IMR-90 (cell line): ENCODE data around the gene SUPT3H.

ENCODE experiments used
- FOS ChIP-seq: fragments of 150-350 bp; IDR thresholded peaks from 2 replicates; pipeline ENCODE4 v1.6.1; 2016; ENCODE audit warnings: low read depth, low read length
- MAZ ChIP-seq: IDR thresholded peaks from 2 replicates; pipeline ENCODE4 v1.6.1; 2012; ENCODE audit warnings: low read depth, mild to moderate bottlenecking, low read length, improper control_type of control experiment, moderate library complexity, borderline replicate concordance
- MXI1 ChIP-seq: IDR thresholded peaks from 2 replicates; pipeline ENCODE4 v1.6.1; 2012; ENCODE audit warnings: low read depth, mild to moderate bottlenecking, low read length, moderate library complexity, borderline replicate concordance
- NFE2L2 ChIP-seq: fragments of 150-350 bp; IDR thresholded peaks from 2 replicates; pipeline ENCODE4 v1.6.1; 2016; ENCODE audit warnings: low read depth, mild to moderate bottlenecking, low read length
- POLR2A ChIP-seq: IDR thresholded peaks from 2 replicates; pipeline ENCODE4 v1.6.1; 2012; ENCODE audit warnings: mild to moderate bottlenecking, low read depth, low read length
- RAD21 ChIP-seq: IDR thresholded peaks from 2 replicates; pipeline ENCODE4 v1.6.1; 2012; ENCODE audit warnings: low read length, improper control_type of control experiment
- TF ChIP-seq, protein P1 (sequence below): conservative IDR thresholded peaks from 2 replicates; pipeline ENCODE4 v1.5.1; 2012; ENCODE audit warnings: mild to moderate bottlenecking, low read depth, low read length, improper control_type of control experiment

DNA sequence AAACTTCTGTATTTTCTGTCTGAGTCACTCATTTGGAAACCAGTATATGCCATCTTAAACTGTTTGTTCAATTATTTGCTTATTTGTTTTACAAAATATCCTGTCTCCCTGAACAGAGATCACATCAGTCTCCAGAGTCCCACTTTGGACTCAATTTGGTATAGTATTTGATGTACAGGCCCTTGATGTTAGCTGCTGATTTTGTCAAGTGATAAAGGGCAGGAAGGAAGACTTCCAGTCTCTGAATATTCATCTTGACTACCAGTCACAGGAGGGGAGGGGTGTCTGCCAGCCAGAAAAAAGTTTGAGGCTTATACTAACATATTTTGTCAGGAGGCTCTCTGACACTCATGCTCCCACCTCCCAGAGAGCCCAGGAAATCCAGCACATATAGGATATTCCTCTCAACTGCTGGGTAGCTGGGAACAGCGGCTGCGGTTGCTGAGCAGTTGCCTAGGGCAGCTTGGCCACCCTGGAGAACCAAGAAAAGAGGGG lies 426.4 kb downstream of the SUPT3H start:
- TF ChIP-seq POLR2A (no peak), RAD21 (no peak), NFE2L2 (no peak), MXI1 (no peak), FOS (no peak), MAZ (no peak)
- TF ChIP-seq, protein P1, sequence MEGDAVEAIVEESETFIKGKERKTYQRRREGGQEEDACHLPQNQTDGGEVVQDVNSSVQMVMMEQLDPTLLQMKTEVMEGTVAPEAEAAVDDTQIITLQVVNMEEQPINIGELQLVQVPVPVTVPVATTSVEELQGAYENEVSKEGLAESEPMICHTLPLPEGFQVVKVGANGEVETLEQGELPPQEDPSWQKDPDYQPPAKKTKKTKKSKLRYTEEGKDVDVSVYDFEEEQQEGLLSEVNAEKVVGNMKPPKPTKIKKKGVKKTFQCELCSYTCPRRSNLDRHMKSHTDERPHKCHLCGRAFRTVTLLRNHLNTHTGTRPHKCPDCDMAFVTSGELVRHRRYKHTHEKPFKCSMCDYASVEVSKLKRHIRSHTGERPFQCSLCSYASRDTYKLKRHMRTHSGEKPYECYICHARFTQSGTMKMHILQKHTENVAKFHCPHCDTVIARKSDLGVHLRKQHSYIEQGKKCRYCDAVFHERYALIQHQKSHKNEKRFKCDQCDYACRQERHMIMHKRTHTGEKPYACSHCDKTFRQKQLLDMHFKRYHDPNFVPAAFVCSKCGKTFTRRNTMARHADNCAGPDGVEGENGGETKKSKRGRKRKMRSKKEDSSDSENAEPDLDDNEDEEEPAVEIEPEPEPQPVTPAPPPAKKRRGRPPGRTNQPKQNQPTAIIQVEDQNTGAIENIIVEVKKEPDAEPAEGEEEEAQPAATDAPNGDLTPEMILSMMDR: no peak
